Right lobe of liver (tissue), 6 donors: ENCODE measurements around the gene CLCF1. TPM values are rescaled to one million over a fixed set of nuclear protein-coding genes. Genes with fewer than 3 reads are reported as not detected.

ENCODE experiments used
- ATAC-seq, 4 donors: fragments of 200-7000 bp; cut with Tn5 transposase; one replicate each; pipeline ENCODE4 v1.9.1; 2020; ENCODE audit warnings: mild to moderate bottlenecking in 4 of 4, moderate library complexity in 4 of 4
- DNase-seq, 3 donors: peaks; one replicate each; pipeline ENCODE4 v3.0.0-alpha.2; 2020
- H3K27ac ChIP-seq, 3 donors: fragments of 200-600 bp; one replicate each; pipeline ENCODE4 v1.8.0; 2022
- H3K27me3 ChIP-seq, 2 donors: fragments of 200-600 bp; one replicate each; pipeline ENCODE4 v1.8.0; 2022
- H3K36me3 ChIP-seq, 4 donors: fragments of 200-600 bp; sonication (generic) in 1 of 4; one replicate each; pipeline versions ENCODE4 v1.5.1 to v1.8.0; 2017 to 2022; ENCODE audit warnings: control low read depth in 1 of 4
- H3K4me1 ChIP-seq, 4 donors: fragments of 200-600 bp; sonication (generic) in 1 of 4; one replicate each; pipeline versions ENCODE4 v1.5.1 to v1.8.0; 2017 to 2022; ENCODE audit warnings: control low read depth in 1 of 4
- H3K4me3 ChIP-seq, 3 donors: fragments of 200-600 bp; one replicate each; pipeline ENCODE4 v1.8.0; 2022
- H3K9me3 ChIP-seq, 4 donors: fragments of 200-600 bp; sonication (generic) in 1 of 4; one replicate each; pipeline versions ENCODE4 v1.5.1 to v1.8.0; 2017 to 2022; ENCODE audit warnings: control low read depth in 1 of 4
- POLR2A ChIP-seq: fragments of 450-650 bp; IDR thresholded peaks from one replicate; pipeline ENCODE4 v1.6.1; 2017; ENCODE audit warnings: antibody characterized with exemption, mild to moderate bottlenecking
- WGBS: methylation state at CpG from one replicate; pipeline ENCODE4 v1.1.6; 2018; ENCODE audit warnings: low coverage, low lambda C conversion rate; ENCODE audit not compliant: insufficient coverage; ENCODE audit errors: missing lambda C conversion rate; 5-methylcytosine and 5-hydroxymethylcytosine counted together
- intact Hi-C, 2 donors: fragments of 100-400 bp; cut with DNase I; formaldehyde crosslinking; loops; one replicate each; pipeline versions ENCODE4 v1.11.2 to v1.14.1; 2022
- total RNA-seq, 6 experiments: library from RNA; depleted of rRNA in 2 of 6; stranded (reverse); fragments of >200 nt in 2 of 6; fragmentation: NEBNext Ultra II Directional in 3 of 6; extraction: Animal tissue kit (Norgen Biotek cat#: 25700) in 3 of 6; gene quantifications; one replicate each; pipeline versions ENCODE4 v1.1.0 to v1.2.4, GENCODE V29; 2016 to 2023
- TF ChIP-seq, protein P1 (sequence below), 4 donors: fragments of 200-600 bp in 3 of 4; fragments of 450-650 bp in 1 of 4; IDR thresholded peaks; one replicate each; pipeline versions ENCODE4 v1.5.1 to v1.8.0; 2016 to 2022; ENCODE audit warnings: antibody characterized with exemption in 4 of 4, mild to moderate bottlenecking in 2 of 4
- donor health status: DM: no; HTN: yes; CAD: no.
- donor health status: DM: no; HTN: no; CAD: no.
- donor health status: DM: no; HTN: no; CAD: no.
- donor health status: DM: no; HTN: yes; CAD: no.
- donor health status: DM: no; HTN: yes; CAD: no.

Gene CLCF1
- total RNA-seq, 6 experiments from 2014 or later: 0.44 to 3.8 (median 1.3) TPM

DNA sequence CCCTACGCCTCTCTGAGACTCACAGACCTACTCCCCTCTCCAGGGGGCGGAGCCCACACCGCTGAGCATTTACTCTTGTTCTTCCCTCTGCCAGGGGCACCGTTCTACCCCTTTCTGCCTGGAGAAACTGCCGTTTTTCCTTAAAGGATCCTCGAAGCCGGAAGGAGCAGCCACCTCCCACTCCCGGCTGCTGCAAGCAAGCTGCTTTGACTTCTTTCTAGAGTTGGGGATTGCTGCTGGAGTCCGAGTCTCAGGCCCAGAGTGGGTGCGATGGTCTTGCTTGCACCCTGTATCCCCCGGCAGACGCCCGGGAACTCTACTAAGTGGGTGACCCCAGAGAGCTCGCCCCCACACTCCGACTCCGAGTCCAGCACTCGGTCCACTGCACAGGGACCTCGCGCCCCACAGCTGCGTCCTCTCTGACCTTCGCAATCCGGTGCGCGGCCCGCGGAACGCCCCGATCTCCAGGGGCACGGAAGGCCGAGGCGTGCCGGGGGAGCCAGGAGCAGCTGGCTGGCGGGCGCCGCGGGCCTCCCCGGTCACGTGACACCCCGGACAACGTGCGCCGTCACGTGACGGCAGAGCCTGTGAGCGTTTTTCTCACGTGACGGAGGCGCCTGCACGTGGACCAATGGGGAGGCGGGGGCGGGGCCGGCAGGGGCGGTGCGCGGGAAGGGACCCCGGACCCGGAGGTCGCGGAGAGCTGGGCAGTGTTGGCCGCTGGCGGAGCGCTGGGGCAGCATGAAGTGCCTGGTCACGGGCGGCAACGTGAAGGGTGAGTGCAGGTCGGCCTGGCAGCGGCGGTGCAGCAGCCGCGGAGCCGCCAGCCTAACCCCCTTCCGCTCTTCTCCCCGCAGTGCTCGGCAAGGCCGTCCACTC is 18.1 kb upstream of the CLCF1 start, which contains the start of gene RAD9A:
Gene RAD9A, plus strand, starts transcription at position 683 of the 879 bp plus-strand sequence. Its CDS starts 59 bp downstream, at position 742.
- H3K9me3 ChIP-seq: no peaks in the 10 kb centered on the region
- peak within 1 kb of the TSS; percentile 49 to 79 (median 68) for H3K27ac ChIP-seq
- H3K4me1 ChIP-seq: peaks cover 0 to 12% (median 0%) of the 10 kb centered on the region in 4 donors
- intact Hi-C loops: loop anchor here (5.0 to 10.0 kb wide), 2 partner anchors 113 to 116 kb away; partner anchors contain the start of genes CDK2AP2 (in 2 of the 2) and PITPNM1 (in 2 of the 2)
- ATAC-seq (peak; percentile 80 to 93 (median 88)), DNase-seq (peak; percentile 97)
- peaks cover 0 to 5% (median 0%) of the 10 kb centered on the region in 4 donors for H3K36me3 ChIP-seq
- H3K27me3 ChIP-seq: no peaks in the 10 kb centered on the region
- under 1% methylated on average over 22 of the region's 75 CpGs for WGBS
- TF ChIP-seq POLR2A: peak; percentile 63
- TF ChIP-seq, protein P1, sequence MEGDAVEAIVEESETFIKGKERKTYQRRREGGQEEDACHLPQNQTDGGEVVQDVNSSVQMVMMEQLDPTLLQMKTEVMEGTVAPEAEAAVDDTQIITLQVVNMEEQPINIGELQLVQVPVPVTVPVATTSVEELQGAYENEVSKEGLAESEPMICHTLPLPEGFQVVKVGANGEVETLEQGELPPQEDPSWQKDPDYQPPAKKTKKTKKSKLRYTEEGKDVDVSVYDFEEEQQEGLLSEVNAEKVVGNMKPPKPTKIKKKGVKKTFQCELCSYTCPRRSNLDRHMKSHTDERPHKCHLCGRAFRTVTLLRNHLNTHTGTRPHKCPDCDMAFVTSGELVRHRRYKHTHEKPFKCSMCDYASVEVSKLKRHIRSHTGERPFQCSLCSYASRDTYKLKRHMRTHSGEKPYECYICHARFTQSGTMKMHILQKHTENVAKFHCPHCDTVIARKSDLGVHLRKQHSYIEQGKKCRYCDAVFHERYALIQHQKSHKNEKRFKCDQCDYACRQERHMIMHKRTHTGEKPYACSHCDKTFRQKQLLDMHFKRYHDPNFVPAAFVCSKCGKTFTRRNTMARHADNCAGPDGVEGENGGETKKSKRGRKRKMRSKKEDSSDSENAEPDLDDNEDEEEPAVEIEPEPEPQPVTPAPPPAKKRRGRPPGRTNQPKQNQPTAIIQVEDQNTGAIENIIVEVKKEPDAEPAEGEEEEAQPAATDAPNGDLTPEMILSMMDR (IDR thresholded peaks at IDR 0.05): no peak
- peak within 1 kb of the TSS; percentile 74 to 92 (median 84) for H3K4me3 ChIP-seq

DNA sequence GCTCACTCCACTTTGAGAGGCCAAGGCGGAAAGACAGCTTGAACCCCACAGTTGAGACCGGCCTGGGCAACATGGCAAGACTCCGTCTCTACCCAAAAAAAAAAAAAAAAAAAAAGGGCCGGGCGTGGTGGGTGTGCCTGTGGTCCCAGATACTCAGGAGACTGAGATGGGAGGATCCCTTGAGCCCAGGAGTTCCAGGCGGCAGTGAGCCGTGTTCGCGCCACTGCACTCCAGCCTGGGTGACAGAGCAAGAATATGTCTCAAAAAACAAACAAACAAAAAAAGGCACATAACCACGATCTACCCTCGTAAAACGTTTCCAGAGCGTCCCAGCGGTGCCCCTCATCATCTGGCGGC is 17.5 kb upstream of the CLCF1 start:
- TF ChIP-seq, protein P1 (IDR thresholded peaks at IDR 0.05): no peak
- no peak for TF ChIP-seq POLR2A
- intact Hi-C loops: loop anchor here (5.0 to 10.0 kb wide), 2 partner anchors 114 to 116 kb away; partner anchors contain the start of genes CDK2AP2 (in 2 of the 2) and PITPNM1 (in 2 of the 2)
- DNase-seq (no peak), ATAC-seq (no peak)
- Histone ChIP-seq H3K27me3 (no peaks in the 10 kb centered on the region), H3K27ac (peak overlapping the region; percentile 49 to 79 (median 68)), H3K4me3 (peak overlapping the region; percentile 74 to 92 (median 84)), H3K36me3 (peaks cover 0 to 5% (median 0%) of the 10 kb centered on the region in 4 donors), H3K4me1 (peaks cover 0 to 12% (median 0%) of the 10 kb centered on the region in 4 donors), H3K9me3 (no peaks in the 10 kb centered on the region)
- WGBS: 10% methylated on average over 13 of the region's 15 CpGs

DNA sequence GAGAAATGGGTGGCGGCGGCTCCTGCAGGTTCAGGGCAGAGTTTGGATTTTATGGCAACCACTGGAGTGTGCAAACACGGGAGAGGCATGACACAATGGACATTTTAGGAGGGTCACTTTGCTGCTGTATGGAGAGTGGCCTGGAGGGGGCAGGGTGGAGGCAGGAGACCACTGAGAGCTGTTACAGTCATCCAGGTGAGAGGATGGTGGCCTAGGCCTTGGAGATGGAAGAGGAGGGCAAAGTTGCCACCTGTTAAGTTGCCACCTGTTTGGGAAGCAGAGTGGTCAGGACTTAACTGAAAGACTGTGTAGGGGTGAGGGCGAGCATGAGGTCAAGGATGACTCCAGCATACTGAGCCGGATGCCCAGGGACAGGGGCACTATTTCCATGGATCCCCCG is 16.1 kb upstream of the CLCF1 start:
- no peak for TF ChIP-seq POLR2A
- TF ChIP-seq, protein P1 (IDR thresholded peaks at IDR 0.05): peak; percentile 41 to 46 (median 46)
- Histone ChIP-seq H3K27me3 (no peaks in the 10 kb centered on the region), H3K4me1 (peaks cover 0 to 12% (median 0%) of the 10 kb centered on the region in 4 donors), H3K36me3 (peaks cover 0 to 3% (median 0%) of the 10 kb centered on the region in 4 donors), H3K9me3 (no peaks in the 10 kb centered on the region), H3K27ac (no peak overlapping the region), H3K4me3 (no peak overlapping the region)
- intact Hi-C loops: loop anchor here in 1 of 2 donors (10.0 kb wide), 1 partner anchor 115 kb away; no protein-coding TSS in a partner anchor
- DNase-seq (no peak), ATAC-seq (peak; percentile 37 to 55 (median 46))
- WGBS: 41% methylated on average over 6 of the region's 6 CpGs

DNA sequence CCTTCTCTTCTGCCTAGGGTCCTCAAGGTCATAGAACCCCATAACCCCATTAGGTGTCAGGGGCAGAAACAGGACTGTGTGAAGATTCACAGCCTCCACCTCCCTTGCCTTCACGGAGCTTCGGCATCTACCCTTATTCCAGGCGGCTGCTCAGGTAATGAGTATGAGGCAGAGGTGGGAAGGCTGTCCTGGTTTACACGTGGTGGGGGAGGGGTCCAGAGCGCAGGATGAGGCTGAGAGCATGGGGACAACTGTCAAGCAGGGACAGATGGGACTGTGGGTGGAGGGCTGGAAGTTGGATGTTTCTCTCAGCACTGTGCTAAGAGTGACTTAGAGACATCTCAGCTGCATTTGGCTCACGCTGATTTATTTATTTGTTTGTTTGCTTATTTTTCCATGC is 14.1 kb upstream of the CLCF1 start:
- Histone ChIP-seq H3K27me3 (no peaks in the 10 kb centered on the region), H3K27ac (no peak overlapping the region), H3K36me3 (no peaks in the 10 kb centered on the region), H3K4me1 (peaks cover 0 to 9% (median 0%) of the 10 kb centered on the region in 4 donors), H3K4me3 (no peak overlapping the region), H3K9me3 (no peaks in the 10 kb centered on the region)
- DNase-seq (no peak), ATAC-seq (no peak)
- 55% methylated on average over 4 of the region's 6 CpGs for WGBS
- intact Hi-C loops: loop anchor here in 1 of 2 donors (10.0 kb wide), 1 partner anchor 113 kb away; no protein-coding TSS in a partner anchor
- no peak for TF ChIP-seq POLR2A
- TF ChIP-seq, protein P1 (IDR thresholded peaks at IDR 0.05): no peak
